NK-92 (cell line): ENCODE measurements around the gene PROM2.

ENCODE experiments used
- DNase-seq: peaks from one replicate; lab custom pipeline; 2025; ENCODE audit not compliant: unreplicated experiment; lab: John Stamatoyannopoulos, UW

Gene PROM2

DNA sequence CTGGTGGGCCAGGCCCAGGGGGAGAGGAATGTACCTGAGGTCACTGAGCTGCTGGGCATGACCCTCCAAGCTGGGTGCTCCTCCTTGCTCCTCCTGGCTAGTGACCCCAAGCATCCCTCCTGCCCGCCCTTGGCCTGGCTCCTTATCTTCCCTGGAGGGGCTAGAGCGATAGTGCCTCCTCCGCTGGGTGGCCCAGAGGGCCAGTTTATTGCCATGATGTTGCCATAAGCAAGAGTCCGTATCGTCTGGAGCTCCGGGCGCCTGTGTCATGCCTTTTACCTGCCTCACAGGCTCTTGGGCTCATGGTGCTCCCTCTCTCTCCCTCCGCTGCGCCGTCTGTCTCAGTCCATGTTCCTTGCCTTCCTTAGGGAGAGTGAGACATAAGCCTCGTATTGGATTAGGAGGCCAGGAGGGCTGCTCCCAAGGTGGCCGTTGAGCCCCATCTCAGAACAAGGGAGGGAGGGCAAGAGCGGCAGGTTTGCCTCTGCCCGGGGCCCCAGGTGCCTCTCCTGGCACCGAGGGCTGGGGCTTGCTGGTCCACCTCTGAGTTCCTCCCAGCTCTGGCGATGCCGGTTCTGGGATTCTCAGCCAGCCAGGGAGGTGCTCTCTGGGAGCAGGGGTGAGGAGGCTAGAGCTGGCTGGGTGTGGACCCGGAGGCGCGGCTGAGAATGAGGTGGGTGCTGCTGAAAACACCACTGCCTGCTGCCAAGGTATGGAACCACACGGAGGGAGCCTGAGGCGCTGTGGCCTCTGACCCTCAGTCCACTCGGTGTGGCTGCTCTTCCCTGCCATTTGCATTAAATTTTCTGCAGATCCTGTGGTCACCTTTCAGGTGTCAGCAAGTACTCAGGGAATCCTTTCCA is 45.5 kb downstream of the PROM2 start:
- DNase-seq = no peak

DNA sequence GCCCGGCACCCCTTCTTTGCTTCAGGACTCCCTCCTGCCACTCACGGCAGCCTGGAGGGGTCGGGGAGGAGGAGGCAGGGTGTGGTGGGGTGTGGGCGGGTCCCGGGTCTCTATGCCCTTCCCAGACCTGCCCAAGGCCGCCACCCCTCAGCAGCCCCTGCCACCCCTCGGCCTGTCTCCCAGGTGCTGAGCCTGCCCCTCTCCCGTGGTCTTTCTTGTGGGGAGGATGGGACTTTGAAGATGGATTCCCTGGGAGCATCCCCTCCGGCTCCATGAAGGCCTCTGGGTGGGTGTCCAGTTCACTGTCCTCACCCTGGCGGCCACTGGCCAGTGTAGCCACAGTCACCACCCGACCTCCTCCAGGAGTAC is 46.1 kb downstream of the PROM2 start:
- no peak for DNase-seq

DNA sequence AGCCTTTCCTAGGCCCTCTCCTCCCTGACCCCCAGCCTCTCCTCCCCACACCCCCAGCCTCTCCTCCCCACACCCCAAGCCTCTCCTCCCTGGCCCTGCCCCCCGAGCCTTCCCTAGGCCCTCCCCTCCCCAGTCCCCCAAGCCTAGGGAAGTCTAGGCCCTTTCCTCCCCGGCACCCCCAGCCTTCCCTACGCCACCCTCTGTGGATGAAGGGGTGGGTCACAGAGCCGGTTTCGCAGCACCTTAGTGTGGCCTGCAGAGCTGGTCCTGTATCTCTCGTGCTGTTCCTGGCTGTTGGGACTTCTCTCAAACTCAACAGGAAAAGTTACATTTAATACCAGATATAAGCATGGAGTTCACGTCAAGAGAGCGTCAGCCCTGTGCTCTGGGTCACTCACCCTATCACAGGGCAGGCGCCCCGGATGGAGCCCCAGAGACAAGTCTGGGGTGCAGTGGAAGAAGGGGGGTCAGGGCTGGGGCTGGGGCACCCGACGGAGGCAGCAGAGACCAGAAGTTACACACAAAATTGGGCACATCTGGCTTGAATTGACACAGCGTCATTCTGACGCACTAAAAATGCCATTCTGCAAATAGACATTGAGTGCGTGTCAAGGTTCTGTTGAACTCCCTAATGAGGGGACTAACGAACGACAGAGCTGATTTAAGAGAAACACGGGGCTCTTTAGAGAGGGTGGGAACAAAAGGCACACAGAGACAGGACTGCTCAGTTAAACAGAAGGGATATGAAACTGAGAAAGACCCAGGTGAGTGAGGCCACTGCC is 46.9 kb downstream of the PROM2 start:
- DNase-seq = no peak

DNA sequence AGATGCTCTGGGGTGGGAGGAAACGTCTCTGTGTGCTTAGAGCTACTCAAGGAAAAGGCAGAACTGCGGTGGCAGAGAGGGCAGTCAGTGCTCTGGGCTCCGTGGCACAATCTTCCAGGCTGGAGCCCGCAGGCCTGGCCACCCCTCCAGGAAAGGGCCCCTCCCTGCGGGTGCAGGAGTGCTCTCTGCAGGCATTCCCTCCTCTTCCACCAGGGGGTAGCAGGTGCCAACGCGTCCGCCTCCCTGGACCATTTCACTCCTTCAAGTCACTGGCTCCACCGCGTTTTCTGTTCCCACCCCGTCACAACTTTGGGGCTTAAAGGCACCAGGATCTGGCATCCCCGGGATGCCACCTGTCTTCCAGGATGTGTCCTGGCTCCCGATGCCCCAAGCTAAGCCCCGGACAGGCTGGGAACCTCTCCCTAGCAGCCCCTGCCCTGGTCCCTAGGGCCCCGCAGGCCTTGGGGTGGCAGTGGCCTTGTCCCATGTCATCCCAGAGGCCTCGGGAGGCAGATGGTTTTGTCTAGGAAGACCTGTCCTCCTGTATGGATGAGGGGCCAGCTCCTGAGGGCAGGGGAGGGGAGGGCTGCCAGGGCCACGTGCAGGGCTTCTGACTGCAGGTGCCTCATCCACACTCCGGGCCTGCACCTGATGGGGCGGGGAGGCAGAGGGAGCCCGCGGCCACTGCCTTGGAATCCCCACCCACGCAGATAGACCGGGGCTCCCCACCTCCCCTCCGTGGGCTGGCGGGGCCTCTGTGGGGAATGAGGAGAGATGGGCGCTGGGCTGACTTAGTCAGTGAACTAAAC is 49.3 kb downstream of the PROM2 start:
- no peak for DNase-seq

DNA sequence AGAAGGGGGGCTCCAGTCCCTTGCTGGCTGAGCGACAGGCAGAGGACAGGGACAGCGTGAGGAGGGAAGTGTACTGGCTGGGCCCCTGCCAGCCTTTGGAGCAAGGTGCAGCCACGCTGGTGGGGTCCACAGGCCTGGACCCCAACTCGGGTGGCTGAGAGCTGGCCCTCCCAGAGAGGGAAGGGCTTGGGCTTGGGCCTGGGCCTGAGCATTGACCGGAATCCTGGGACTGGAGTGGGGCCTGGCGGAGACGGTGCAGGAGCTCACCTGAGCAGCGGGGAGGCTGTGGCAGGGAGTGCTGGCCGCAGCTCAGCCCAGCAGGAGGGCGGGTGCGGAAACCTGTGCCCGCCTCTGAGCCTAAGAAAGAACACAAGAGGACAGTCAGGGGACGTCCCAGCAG is 50.8 kb downstream of the PROM2 start:
- no peak for DNase-seq

DNA sequence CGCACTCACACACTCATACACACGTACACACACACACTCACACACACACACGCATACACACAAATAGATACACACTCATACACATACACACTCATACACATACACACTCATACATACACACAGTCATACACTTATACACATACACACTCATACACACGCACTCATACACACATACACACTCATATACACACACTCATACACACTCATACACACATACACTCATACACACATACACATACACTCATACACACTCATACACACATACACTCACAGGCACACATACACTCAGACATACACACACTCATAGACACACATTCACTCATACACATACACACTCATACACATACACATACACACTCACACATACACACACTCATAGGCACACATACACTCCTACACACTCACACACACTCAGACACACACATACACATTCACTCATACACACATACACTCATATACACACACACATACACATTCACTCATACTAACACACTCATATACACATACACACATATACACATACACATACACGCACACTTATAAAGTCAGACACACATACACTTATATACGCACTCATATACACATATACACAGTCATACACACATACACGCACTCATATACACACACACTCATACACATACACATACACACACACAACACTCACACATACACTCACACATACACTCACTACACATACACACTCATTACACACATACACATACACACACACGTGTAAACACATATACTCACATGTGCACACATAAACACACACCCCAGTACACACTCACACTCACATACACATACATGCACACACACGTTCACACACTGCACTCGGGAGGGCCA is 51.6 kb downstream of the PROM2 start:
- no peak for DNase-seq

DNA sequence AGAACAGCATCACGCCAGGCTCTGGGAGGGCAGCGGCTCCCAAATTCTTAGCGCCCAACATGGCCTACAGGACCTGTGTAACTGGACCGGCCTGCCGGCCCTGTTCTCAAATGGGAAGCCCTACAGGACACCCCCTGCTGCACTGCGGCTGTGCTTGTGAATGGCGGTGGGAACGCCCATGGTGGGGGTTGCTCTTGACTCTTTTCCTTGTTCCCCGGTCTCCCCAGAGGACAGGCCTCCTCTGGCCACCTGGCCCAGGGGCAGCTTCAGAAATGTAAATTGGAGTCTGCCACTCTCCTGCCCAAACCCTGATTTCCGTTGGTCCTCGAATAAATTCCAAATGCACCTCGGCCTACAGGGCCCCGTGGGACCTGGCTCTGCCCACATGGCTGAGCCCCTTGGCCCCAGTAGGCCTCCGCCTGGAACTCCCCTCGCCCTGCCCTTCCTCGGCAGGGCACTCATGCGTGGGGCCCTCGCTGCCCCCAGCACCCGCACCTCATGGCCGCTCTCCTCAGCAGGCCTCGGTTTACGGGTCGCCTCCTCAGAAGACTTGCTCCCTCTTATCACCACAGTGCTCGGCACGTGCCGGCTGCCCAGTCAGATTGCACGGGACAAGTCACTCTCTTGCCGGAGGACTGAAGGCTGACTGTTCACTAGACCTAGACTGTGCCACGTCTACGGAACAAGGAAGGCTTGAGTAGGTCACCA is 52.3 kb downstream of the PROM2 start:
- no peak for DNase-seq

DNA sequence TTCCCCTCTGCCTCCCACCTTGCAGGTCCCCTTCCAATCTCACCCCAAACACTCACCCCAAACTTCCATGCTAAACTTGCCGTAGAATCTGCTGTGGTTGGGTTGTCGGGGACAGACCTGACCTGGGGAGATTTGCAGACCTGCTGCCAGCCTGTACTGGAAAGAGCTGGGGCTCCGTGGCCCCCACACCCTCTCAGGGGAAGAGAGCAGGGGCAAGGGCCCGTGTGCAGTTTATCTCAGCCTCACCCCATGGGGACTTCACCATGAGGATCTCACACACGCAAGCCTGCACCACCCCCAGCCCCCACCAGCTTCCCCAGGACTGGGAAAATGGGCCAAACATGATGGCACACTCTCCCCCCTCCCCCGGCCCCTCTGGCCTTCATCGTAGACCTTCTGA is 53.6 kb downstream of the PROM2 start:
- DNase-seq = no peak

DNA sequence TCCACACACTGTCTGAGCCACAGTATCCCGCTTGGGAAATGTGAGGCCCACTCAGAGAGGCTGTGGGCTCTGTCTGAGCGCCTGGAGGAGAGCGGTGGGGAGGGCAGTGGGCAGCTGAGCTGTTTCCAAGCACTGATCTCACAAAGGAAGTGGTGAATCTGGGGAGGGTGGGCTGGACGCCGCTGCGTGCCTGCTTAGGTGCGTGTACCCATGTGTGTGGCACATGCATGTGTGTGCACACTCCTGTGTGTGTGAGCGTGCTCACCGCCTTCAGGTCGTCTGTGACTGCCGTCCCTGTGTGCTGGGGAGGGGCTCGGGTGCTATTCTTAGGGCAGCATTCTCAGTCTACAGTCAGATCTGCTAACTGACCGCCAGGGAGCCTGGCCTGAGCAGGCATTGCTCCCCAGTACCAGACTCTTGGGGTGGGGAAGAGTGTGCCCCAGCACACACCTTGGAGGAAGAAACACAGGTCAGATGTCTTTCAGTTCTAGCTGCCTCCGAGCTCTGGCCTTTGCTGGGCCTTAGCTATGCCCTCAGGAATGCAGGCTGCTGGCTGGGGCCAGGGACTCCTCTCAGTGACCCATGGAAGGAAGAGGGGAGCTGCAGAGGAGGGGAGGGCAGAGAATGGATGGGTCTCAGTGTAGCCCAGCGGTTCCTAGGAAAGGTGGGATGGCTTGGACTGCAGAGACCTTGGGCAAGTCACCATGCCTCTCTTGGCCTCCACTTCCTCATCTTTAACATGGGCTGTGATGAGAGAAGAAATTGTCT is 54.3 kb downstream of the PROM2 start:
- DNase-seq = no peak

DNA sequence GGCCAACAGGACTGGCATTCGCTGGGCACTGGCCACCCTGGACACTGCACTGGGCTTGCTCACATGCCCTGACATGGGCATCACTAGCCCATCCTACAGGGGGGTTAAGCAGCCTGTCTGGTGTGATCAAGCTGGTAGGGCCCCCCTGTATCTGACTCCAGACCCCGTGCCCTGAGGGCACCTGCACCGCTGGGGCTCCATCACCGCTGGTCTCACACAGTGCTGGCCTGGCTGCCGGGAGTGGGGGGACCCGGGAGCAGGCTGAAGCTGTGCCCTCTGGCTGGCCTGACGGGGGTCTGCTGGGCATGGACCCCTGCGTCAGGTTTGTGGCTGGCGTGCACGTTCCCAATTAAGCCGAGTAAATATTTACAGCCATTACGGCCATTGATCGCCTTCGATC is 55.2 kb downstream of the PROM2 start:
- no peak for DNase-seq

DNA sequence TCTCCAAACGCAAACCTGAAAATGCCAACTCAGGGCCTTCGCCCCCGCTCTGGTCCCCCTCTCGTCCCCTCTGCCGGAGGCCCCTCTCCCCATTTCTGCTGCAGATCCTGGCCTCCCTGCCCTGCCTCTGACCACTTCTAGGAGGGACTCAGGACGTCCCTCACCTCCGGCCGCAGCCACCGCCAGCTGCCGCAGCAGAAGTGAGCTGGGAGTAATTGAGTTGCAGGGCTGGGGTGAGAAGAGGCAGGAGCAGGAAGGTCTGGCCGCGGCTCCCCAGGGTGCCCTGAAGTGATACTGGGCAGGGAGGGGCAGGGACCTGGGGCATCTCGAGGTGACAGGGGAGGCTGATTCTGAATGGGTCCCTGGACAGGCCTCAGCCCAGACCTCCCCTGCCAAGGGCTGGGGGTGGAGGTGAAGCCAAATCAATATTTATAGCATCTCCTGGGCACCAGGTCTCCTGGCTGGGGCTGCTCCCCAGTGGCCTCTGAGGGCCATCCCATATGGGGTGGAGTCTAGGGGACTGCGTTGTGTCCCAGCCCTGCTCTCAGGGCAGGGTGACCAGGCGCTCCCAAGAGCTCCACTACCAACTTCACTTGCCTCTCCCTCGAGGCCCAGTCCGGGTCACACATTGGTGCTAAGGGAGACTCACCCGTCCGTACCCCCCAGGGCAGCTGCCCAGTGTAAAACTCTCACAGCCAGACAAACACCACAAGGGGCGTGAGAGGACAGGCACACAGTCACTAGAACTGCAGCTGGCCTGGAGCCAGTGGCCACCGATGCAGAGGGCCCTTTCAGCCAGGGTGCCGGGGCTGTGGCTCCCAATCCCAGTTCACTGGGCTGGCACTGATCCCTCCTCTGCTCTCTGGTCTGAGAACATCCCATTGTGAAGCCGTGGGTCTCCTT is 55.9 kb downstream of the PROM2 start:
- DNase-seq = no peak

DNA sequence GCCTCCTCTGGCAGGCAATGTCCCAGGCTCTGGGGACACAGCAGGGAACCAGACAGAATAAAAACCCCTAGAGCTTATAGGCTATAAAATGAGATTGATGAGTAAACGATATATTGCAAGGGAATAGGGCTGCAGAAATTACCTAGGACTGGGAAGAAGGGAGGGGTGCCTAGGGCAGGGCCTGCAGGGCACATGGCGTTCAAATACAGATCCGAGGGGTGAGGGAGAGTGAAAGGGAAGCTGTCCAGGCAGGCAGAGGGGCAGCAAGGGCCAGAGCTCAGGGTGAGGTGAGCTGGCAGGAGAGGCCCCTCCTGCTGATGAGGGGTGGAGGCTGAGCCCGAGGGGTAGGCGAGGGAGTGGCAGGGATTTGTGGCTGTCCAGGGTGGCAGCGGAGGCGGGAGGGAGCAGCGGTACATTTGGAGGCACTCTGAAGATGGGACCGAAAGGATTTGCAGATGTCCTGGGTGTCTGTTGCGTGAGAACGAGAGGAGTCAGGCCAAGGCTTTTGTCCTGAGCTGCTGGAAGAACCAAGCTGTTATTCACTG is 56.6 kb downstream of the PROM2 start:
- no peak for DNase-seq

DNA sequence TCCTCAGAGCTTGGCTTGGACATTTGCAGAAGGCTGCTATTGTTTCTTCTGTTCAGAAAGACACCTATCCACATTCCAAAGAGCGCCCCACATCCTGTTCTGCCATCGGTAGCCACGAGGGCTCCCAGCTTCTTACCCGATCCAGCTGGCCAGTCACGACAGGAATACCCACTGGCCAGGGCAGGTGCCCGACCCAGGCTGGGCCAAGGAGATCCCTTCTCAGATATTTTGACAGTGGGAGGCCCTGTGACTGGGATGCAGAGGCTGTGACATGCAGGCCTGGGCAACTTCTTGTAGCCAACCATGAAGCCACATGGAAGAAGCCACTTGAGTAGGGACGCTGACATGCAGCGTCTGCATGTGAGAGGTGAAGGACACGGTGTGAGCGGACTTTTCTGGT is 57.4 kb downstream of the PROM2 start:
- DNase-seq = no peak

DNA sequence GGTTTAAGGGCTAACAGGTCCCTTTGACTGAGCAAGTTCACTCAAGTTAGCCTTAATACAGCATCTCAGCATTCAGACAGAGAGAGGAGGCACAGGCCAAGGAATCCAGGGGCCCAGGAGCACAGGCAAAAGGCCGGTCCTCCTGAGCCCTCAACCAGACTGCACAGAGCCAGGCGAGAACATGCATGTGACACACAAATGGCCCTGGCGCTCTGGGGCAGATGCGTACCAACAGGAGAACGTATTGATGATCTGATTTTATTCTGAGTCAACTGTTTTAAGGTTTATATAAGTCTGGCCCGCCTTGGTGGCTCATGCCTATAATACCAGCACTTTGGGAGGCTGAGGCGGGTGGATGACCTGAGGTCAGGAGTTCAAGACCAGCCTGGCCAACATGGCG is 57.8 kb downstream of the PROM2 start:
- no peak for DNase-seq

DNA sequence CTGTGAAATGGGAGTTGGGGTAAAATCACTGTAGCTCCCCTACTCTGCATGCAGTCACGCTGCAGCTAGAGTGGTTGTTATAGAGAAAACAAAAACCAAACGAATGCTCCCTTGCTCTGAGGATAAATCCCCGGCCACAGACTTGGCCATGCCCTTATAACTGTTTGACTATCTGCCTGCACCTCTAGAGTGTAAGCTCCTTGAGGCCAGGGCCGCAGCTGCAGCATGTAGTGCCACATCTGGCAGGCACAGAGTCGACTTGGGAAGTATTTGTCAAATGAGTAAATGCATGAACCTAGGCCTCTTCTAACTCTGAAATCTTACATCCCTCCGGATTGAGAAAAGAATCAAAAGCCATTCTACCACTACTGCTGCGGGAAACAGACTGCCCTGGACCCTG is 58.8 kb downstream of the PROM2 start:
- no peak for DNase-seq

DNA sequence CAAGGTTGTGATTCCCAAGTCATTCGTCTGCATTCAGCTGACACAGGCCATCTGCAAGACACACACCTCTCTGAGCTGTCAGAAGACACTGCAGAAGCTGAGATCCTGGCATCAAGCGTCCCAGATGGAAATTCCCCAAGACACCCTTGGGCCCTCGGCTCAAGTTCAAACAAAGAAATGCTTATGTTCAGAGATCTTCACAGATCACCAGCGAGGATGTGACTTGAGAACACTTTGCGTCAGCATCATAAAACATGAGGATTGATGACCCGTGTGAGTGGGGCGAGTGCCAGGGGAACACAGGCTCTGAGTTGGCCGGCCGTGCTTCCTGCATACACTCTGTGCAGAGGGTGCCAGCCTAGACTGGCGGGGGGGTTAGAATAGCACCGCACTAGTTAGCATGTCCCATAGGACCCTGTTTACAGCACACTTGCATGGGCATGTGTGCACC is 59.7 kb downstream of the PROM2 start:
- DNase-seq = no peak

DNA sequence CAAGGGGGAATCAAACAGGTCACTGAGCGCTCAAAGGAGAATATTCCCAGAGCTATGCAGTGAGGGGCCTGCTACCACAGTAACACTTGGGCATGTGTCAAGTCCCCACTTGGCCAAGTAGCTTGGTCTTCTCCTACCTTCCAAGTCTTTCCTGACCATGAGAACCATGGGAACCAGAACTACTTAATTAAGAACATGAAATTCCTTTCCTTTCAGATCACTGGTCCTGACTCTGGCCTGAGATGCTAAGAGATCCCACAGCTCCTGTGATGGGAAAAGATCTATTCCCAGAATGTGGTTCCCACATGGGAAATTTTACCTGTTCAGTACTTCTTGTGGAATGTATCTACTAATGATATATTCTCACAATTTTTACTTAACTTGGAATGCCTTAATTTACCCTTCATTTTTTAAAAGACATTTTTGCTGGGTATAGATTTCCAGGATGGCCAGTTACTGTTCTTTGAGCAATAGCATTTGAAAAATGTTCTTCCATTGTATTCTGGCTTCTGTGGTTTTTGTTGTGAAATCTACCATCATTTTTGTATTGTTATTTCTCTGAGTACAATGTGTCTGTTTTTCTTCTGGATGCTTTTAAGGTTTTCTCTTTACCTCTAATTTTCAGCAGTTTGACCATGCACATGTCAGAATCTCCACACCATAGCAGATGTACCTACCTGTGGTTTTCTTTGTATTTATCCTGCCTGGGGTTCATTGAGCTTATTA is 60.8 kb downstream of the PROM2 start:
- DNase-seq = no peak
